Hypothalamus (tissue), 51 donors: ENCODE measurements around the gene ARSI.

Experiments
- DNase-seq, 51 donors: peaks; one replicate each; lab custom pipeline; 2025; lab: John Stamatoyannopoulos, UW

The ARSI gene

GRCh38 chr5:150328515-150328914 lies 25.8 kb upstream of the ARSI start:
- DNase-seq = no peak

GRCh38 chr5:150327139-150327538 lies 24.4 kb upstream of the ARSI start:
- no peak for DNase-seq

- DNase-seq = no peak
These were observed 24.0 kb upstream of the ARSI start for GRCh38 chr5:150326707-150327106.

- no peak for DNase-seq
These were observed 22.7 kb upstream of the ARSI start for GRCh38 chr5:150325426-150325825.

GRCh38 chr5:150323819-150324218 lies 21.1 kb upstream of the ARSI start:
- no peak for DNase-seq

GRCh38 chr5:150323092-150323491 lies 20.4 kb upstream of the ARSI start:
- DNase-seq = no peak

GRCh38 chr5:150322202-150322601 lies 19.5 kb upstream of the ARSI start:
- DNase-seq = no peak

GRCh38 chr5:150321784-150322183 lies 19.1 kb upstream of the ARSI start:
- no peak for DNase-seq

GRCh38 chr5:150321211-150321610 lies 18.5 kb upstream of the ARSI start:
- no peak for DNase-seq

- DNase-seq = peak in 40 of 51 donors; percentile 19 to 85 (median 64)
These were observed 17.4 kb upstream of the ARSI start for GRCh38 chr5:150320044-150320613.

GRCh38 chr5:150319484-150319790 lies 16.7 kb upstream of the ARSI start:
- no peak for DNase-seq

GRCh38 chr5:150318613-150319483 lies 16.1 kb upstream of the ARSI start:
- DNase-seq = no peak

GRCh38 chr5:150317048-150318003 lies 14.6 kb upstream of the ARSI start:
- no peak for DNase-seq

GRCh38 chr5:150316320-150316719 lies 13.6 kb upstream of the ARSI start:
- no peak for DNase-seq

GRCh38 chr5:150315245-150315644 lies 12.5 kb upstream of the ARSI start:
- DNase-seq = no peak

- DNase-seq = no peak
These were observed 11.4 kb upstream of the ARSI start for GRCh38 chr5:150313921-150314716.

- no peak for DNase-seq
These were observed 10.8 kb upstream of the ARSI start for GRCh38 chr5:150313501-150313900.

GRCh38 chr5:150312518-150312917 lies 9.8 kb upstream of the ARSI start:
- no peak for DNase-seq

- no peak for DNase-seq
These were observed 8.4 kb upstream of the ARSI start for GRCh38 chr5:150311015-150311692.

GRCh38 chr5:150310246-150310645 lies 7.5 kb upstream of the ARSI start:
- DNase-seq = no peak
